ENCODE data around the gene ZNF280A.

DNA sequence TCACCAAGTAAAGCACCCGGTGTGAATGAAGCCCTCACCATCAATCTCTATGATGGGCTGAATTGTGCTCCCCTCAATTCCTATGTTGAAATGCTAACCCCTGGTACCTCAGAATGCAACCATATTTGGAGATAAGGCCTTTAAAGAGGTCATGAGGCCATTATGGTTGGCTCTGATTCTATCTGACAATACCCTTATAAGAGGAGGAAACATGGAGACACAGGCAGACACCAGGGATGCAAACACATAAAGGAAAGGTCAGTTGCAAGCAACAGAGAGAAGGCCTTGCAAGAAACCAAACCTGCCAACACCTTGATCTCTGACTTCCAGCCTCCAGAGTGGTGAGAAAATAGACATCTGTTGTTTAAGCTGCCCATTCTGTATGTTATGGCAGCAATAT is 13.3 kb upstream of the ZNF280A start:
- TF ChIP-seq, protein P1, sequence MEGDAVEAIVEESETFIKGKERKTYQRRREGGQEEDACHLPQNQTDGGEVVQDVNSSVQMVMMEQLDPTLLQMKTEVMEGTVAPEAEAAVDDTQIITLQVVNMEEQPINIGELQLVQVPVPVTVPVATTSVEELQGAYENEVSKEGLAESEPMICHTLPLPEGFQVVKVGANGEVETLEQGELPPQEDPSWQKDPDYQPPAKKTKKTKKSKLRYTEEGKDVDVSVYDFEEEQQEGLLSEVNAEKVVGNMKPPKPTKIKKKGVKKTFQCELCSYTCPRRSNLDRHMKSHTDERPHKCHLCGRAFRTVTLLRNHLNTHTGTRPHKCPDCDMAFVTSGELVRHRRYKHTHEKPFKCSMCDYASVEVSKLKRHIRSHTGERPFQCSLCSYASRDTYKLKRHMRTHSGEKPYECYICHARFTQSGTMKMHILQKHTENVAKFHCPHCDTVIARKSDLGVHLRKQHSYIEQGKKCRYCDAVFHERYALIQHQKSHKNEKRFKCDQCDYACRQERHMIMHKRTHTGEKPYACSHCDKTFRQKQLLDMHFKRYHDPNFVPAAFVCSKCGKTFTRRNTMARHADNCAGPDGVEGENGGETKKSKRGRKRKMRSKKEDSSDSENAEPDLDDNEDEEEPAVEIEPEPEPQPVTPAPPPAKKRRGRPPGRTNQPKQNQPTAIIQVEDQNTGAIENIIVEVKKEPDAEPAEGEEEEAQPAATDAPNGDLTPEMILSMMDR (conservative IDR thresholded peaks at IDR 0.05; ENCODE audit: low read depth, low read length) = no peak
- no peak for TF ChIP-seq EZH2 (IDR thresholded peaks at IDR 0.05; ENCODE audit: low read length, unreplicated experiment)

All from PC-3 (cell line).